ENCODE data around the gene SCFD2. TPM values are rescaled to one million over a fixed set of nuclear protein-coding genes. Genes with fewer than 3 reads are reported as not detected.

SCFD2 gene
- total and polyA plus RNA-seq, 7 experiments from 2014 or later, result 13.4 to 32.8 (median 20.8) TPM

DNA sequence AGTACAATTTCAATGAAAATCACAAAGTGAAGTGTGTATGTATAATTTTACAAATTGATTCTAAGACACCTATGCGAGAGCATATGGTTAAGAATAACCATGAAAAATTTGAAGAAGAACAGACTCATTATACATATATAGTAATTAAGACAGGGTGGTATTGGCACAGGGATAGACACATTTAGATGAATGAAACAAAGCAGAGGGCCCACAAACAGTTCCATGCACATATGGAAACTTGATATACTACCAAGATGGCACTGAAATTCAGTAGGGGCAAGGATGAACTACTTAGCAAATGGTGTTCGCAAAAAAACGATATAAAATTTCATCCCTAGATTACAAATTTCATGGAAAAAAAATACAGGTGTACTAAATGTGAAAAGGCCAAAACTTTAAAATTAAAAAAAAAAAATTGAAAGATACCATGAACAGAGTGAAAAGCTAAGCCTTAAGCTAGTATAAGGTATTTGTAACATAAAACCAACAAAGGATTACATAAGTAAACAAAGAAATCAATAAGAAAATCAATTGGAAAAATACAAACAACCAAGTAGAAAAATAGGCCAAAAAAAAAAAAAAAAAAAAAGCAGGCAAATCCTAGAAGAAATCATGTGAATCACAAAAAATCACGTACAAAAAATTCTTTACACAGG lies 418.3 kb downstream of the SCFD2 start:
- no peaks in the 10 kb centered on the region for H3K9me3 ChIP-seq (ENCODE audit: control insufficient read depth in 2 of 3, low read length in 3 of 3)
- Mint-ChIP-seq H3K36me3 (peaks cover 0 to 44% (median 27%) of the 10 kb centered on the region in 5 donors), H3K4me1 (no peaks in the 10 kb centered on the region), H3K4me3 (no peak overlapping the region), H3K27ac (no peak overlapping the region), H3K27me3 (no peaks in the 10 kb centered on the region), H3K9me3 (no peaks in the 10 kb centered on the region)
- H3K27ac ChIP-seq (ENCODE audit: low read depth, low read length), result no peak overlapping the region
- ATAC-seq, result no peak
- no peak overlapping the region for H3K4me3 ChIP-seq (ENCODE audit: low read length)
- intact Hi-C loops (cut with micrococcal nuclease), result no loop called here
- POLR2A ChIA-PET, result no interaction called here
- CTCF ChIA-PET, result no interaction called here
- no peak for DNase-seq
- H3K4me1 ChIP-seq (ENCODE audit: control insufficient read depth in 2 of 2, insufficient read depth in 2 of 2, low read length in 2 of 2), result no peaks in the 10 kb centered on the region
- H3K36me3 ChIP-seq (ENCODE audit: control insufficient read depth in 2 of 3, insufficient read depth in 3 of 3, low read length in 3 of 3), result no peaks in the 10 kb centered on the region
- H3K27me3 ChIP-seq (ENCODE audit: control insufficient read depth in 2 of 2, insufficient read depth in 2 of 2, low read length in 2 of 2), result no peaks in the 10 kb centered on the region

DNA sequence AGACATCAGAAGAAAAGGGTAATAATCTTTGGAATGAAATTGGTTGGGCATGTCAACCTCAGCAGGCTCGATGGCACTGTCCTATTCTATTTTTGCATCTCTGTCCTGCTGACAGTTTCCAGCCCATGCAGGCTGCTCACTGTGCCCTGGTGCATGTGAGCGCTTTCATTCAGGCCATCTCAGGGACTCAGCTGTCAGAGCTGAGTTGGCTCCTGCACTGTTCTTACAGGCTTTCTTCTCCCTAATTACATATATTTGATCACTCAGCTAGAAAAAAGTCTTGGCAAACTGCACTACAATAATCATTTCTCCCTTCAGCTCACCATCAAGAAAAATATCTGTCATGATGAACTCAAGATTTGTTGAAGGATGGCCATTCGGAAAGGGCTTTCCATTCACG lies 419.0 kb downstream of the SCFD2 start:
- Mint-ChIP-seq H3K36me3 (peaks cover 0 to 49% (median 28%) of the 10 kb centered on the region in 5 donors), H3K27me3 (no peaks in the 10 kb centered on the region), H3K27ac (no peak overlapping the region), H3K4me3 (no peak overlapping the region), H3K4me1 (no peaks in the 10 kb centered on the region), H3K9me3 (no peaks in the 10 kb centered on the region)
- no peaks in the 10 kb centered on the region for H3K4me1 ChIP-seq (ENCODE audit: control insufficient read depth in 2 of 2, insufficient read depth in 2 of 2, low read length in 2 of 2)
- no peak for ATAC-seq
- H3K27me3 ChIP-seq (ENCODE audit: control insufficient read depth in 2 of 2, insufficient read depth in 2 of 2, low read length in 2 of 2), result no peaks in the 10 kb centered on the region
- ChIA-PET CTCF (no interaction called here), POLR2A (no interaction called here)
- DNase-seq, result no peak
- intact Hi-C loops (cut with micrococcal nuclease), result no loop called here
- H3K27ac ChIP-seq (ENCODE audit: low read depth, low read length), result no peak overlapping the region
- no peaks in the 10 kb centered on the region for H3K36me3 ChIP-seq (ENCODE audit: control insufficient read depth in 2 of 3, insufficient read depth in 3 of 3, low read length in 3 of 3)
- H3K9me3 ChIP-seq (ENCODE audit: control insufficient read depth in 2 of 3, low read length in 3 of 3), result no peaks in the 10 kb centered on the region
- no peak overlapping the region for H3K4me3 ChIP-seq (ENCODE audit: low read length)

DNA sequence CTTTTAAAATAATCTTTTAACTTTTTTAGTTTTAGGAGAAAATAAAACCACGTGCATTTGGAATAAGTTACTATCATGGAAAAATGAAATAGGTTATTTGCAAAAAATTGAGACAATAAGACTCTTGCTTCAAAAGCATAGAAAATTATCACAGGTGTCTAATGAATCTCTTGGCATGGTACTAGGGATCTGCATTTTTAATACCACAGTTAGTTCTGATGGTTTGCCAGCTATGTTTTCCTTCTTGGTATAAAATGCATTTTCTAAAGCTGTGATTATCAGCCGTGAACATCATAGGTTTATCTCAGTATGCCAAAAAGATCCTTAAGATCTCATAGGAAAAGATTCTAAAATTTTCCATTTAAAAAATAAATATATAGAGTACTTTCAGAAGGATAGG lies 419.9 kb downstream of the SCFD2 start:
- no peak for DNase-seq
- Mint-ChIP-seq H3K9me3 (no peaks in the 10 kb centered on the region), H3K4me1 (no peaks in the 10 kb centered on the region), H3K27ac (no peak overlapping the region), H3K36me3 (peaks cover 0 to 44% (median 21%) of the 10 kb centered on the region in 5 donors), H3K27me3 (no peaks in the 10 kb centered on the region), H3K4me3 (no peak overlapping the region)
- intact Hi-C loops (cut with micrococcal nuclease), result no loop called here
- H3K27me3 ChIP-seq (ENCODE audit: control insufficient read depth in 2 of 2, insufficient read depth in 2 of 2, low read length in 2 of 2), result no peaks in the 10 kb centered on the region
- no peak overlapping the region for H3K27ac ChIP-seq (ENCODE audit: low read depth, low read length)
- H3K4me3 ChIP-seq (ENCODE audit: low read length), result no peak overlapping the region
- no peak for ATAC-seq
- POLR2A ChIA-PET, result no interaction called here
- no peaks in the 10 kb centered on the region for H3K36me3 ChIP-seq (ENCODE audit: control insufficient read depth in 2 of 3, insufficient read depth in 3 of 3, low read length in 3 of 3)
- CTCF ChIA-PET, result no interaction called here
- H3K4me1 ChIP-seq (ENCODE audit: control insufficient read depth in 2 of 2, insufficient read depth in 2 of 2, low read length in 2 of 2), result no peaks in the 10 kb centered on the region
- no peaks in the 10 kb centered on the region for H3K9me3 ChIP-seq (ENCODE audit: control insufficient read depth in 2 of 3, low read length in 3 of 3)

DNA sequence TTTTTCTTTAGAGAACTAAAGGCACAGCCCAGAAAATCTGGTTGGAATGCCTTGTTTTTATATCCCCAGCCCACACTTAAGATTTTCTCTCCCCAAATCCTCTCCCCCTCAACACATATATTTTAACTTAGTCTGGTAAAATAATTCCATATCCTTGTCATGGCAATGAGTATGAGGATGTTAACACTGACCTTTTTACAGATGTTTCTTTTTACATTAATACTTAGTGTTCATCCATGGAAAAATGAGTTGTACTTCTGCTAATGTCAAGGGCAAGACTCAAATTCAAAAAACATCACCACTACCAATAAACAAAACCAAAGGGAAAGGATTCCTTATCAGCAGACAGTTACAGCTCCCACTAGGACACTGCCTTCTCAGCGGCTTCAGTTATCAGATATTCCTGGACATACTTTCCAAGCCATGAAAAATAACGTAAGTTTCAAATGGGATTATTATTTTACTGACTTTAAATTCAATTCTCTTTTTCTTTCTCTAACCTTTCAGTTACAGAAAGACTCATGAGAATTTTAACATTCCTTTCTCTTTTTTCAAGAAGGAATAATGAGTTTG lies 420.4 kb downstream of the SCFD2 start:
- H3K4me1 ChIP-seq (ENCODE audit: control insufficient read depth in 2 of 2, insufficient read depth in 2 of 2, low read length in 2 of 2), result no peaks in the 10 kb centered on the region
- H3K27ac ChIP-seq (ENCODE audit: low read depth, low read length), result no peak overlapping the region
- Mint-ChIP-seq H3K27ac (no peak overlapping the region), H3K27me3 (no peaks in the 10 kb centered on the region), H3K9me3 (no peaks in the 10 kb centered on the region), H3K4me3 (no peak overlapping the region), H3K4me1 (no peaks in the 10 kb centered on the region), H3K36me3 (peaks cover 0 to 42% (median 20%) of the 10 kb centered on the region in 5 donors)
- DNase-seq (no peak), ATAC-seq (no peak)
- intact Hi-C loops (cut with micrococcal nuclease), result no loop called here
- CTCF ChIA-PET, result no interaction called here
- no peaks in the 10 kb centered on the region for H3K36me3 ChIP-seq (ENCODE audit: control insufficient read depth in 2 of 3, insufficient read depth in 3 of 3, low read length in 3 of 3)
- POLR2A ChIA-PET, result no interaction called here
- no peaks in the 10 kb centered on the region for H3K9me3 ChIP-seq (ENCODE audit: control insufficient read depth in 2 of 3, low read length in 3 of 3)
- H3K27me3 ChIP-seq (ENCODE audit: control insufficient read depth in 2 of 2, insufficient read depth in 2 of 2, low read length in 2 of 2), result no peaks in the 10 kb centered on the region
- H3K4me3 ChIP-seq (ENCODE audit: low read length), result no peak overlapping the region

DNA sequence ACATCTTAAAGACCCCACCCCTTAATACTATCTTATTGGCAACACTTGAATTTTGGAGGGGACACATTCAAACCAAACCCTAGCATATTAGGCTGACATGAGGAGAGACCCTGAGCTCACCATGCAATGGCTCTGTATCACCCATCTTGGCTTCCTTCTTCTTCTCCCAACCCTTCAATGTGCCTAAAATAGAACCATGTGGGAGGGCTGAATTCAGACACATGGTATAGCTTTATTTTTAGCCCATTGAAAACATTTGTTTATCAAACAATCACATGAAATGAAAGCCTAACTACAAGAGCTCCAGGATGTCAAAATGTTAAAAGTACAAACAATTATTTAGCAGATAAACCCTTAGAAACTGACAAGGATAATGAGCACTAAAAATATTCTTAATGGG lies 422.2 kb downstream of the SCFD2 start:
- intact Hi-C loops (cut with micrococcal nuclease), result no loop called here
- Mint-ChIP-seq H3K36me3 (peaks cover 0 to 32% (median 18%) of the 10 kb centered on the region in 5 donors), H3K27ac (no peak overlapping the region), H3K4me1 (no peaks in the 10 kb centered on the region), H3K9me3 (no peaks in the 10 kb centered on the region), H3K27me3 (no peaks in the 10 kb centered on the region), H3K4me3 (no peak overlapping the region)
- H3K36me3 ChIP-seq (ENCODE audit: control insufficient read depth in 2 of 3, insufficient read depth in 3 of 3, low read length in 3 of 3), result no peaks in the 10 kb centered on the region
- DNase-seq (no peak), ATAC-seq (no peak)
- ChIA-PET CTCF (no interaction called here), POLR2A (no interaction called here)
- no peak overlapping the region for H3K4me3 ChIP-seq (ENCODE audit: low read length)
- no peak overlapping the region for H3K27ac ChIP-seq (ENCODE audit: low read depth, low read length)
- no peaks in the 10 kb centered on the region for H3K27me3 ChIP-seq (ENCODE audit: control insufficient read depth in 2 of 2, insufficient read depth in 2 of 2, low read length in 2 of 2)
- no peaks in the 10 kb centered on the region for H3K9me3 ChIP-seq (ENCODE audit: control insufficient read depth in 2 of 3, low read length in 3 of 3)
- H3K4me1 ChIP-seq (ENCODE audit: control insufficient read depth in 2 of 2, insufficient read depth in 2 of 2, low read length in 2 of 2), result no peaks in the 10 kb centered on the region

DNA sequence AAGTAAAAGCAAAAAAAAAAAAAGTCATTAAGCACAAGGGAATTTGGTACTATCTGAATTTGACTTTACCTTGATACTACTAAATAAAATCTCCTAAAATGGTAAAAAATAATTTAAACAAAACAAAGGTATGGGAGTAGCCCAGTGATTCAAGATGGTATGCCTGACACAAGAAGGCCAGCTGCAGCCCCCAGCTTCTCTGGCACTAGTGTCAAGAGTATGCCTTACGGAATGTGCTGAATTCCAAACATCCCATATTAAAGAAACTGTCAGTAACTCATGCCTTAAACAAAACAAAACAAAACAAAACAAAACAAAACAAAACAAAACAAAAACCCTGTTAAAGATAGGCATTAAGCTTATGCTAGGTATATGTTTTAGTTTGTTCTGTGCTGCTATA lies 422.9 kb downstream of the SCFD2 start:
- ChIA-PET POLR2A (no interaction called here), CTCF (no interaction called here)
- H3K4me3 ChIP-seq (ENCODE audit: low read length), result no peak overlapping the region
- DNase-seq, result no peak
- H3K36me3 Mint-ChIP-seq, result peaks cover 0 to 31% (median 21%) of the 10 kb centered on the region in 5 donors
- no peaks in the 10 kb centered on the region for H3K9me3 ChIP-seq (ENCODE audit: control insufficient read depth in 2 of 3, low read length in 3 of 3)
- H3K36me3 ChIP-seq (ENCODE audit: control insufficient read depth in 2 of 3, insufficient read depth in 3 of 3, low read length in 3 of 3), result no peaks in the 10 kb centered on the region
- no peaks in the 10 kb centered on the region for H3K9me3 Mint-ChIP-seq
- intact Hi-C loops (cut with micrococcal nuclease), result no loop called here
- H3K27ac Mint-ChIP-seq, result no peak overlapping the region
- H3K4me3 Mint-ChIP-seq, result no peak overlapping the region
- H3K27ac ChIP-seq (ENCODE audit: low read depth, low read length), result no peak overlapping the region
- no peaks in the 10 kb centered on the region for H3K4me1 ChIP-seq (ENCODE audit: control insufficient read depth in 2 of 2, insufficient read depth in 2 of 2, low read length in 2 of 2)
- no peaks in the 10 kb centered on the region for H3K27me3 Mint-ChIP-seq
- ATAC-seq, result no peak
- no peaks in the 10 kb centered on the region for H3K4me1 Mint-ChIP-seq
- no peaks in the 10 kb centered on the region for H3K27me3 ChIP-seq (ENCODE audit: control insufficient read depth in 2 of 2, insufficient read depth in 2 of 2, low read length in 2 of 2)

DNA sequence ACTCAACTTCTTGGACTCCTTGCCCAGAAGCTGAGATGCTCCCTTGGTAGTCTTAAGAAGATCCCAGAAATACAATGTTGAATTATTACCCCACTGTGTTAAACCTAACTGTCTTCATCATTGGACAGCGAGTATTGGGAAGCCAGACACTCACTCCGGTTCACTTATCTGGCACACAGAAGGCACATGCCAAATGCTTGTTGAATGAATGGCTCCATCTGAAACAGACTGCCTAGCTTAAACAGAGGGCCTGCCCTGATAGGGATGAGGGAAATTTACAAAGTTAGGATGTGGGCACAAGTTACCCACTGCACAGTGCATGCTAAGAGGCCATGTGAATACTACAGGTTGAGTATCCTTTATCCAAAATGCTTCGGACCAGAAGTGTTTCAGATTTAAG lies 424.4 kb downstream of the SCFD2 start:
- ChIA-PET CTCF (no interaction called here), POLR2A (no interaction called here)
- Histone ChIP-seq H3K4me3 (ENCODE audit: low read length) (no peak overlapping the region), H3K9me3 (ENCODE audit: control insufficient read depth in 2 of 3, low read length in 3 of 3) (no peaks in the 10 kb centered on the region), H3K27ac (ENCODE audit: low read depth, low read length) (no peak overlapping the region), H3K4me1 (ENCODE audit: control insufficient read depth in 2 of 2, insufficient read depth in 2 of 2, low read length in 2 of 2) (no peaks in the 10 kb centered on the region), H3K27me3 (ENCODE audit: control insufficient read depth in 2 of 2, insufficient read depth in 2 of 2, low read length in 2 of 2) (no peaks in the 10 kb centered on the region), H3K36me3 (ENCODE audit: control insufficient read depth in 2 of 3, insufficient read depth in 3 of 3, low read length in 3 of 3) (no peaks in the 10 kb centered on the region)
- Mint-ChIP-seq H3K27me3 (no peaks in the 10 kb centered on the region), H3K4me3 (no peak overlapping the region), H3K4me1 (peaks cover 0 to 1% (median 0%) of the 10 kb centered on the region in 7 donors), H3K36me3 (peaks cover 0 to 37% (median 31%) of the 10 kb centered on the region in 5 donors), H3K27ac (no peak overlapping the region), H3K9me3 (no peaks in the 10 kb centered on the region)
- DNase-seq (no peak), ATAC-seq (no peak)
- intact Hi-C loops (cut with micrococcal nuclease), result no loop called here

All from naive thymus-derived CD4-positive, alpha-beta T cell (primary cell).